K562 (cell line): Measurements from ENCODE around the gene BTG2. TPM values are rescaled to one million over a fixed set of nuclear protein-coding genes. Genes with fewer than 3 reads are reported as not detected.
A peak's percentile ranks its signal among the peaks of the same experiment; 100 is the strongest.

Experiments
- GATAD2A ChIP-seq: fragments of 450-650 bp; IDR thresholded peaks from 2 replicates; pipeline ENCODE4 v1.6.1; 2017
- HINFP ChIP-seq: fragments of 450-650 bp; conservative IDR thresholded peaks from 2 replicates; pipeline ENCODE4 v1.6.1; 2016; ENCODE audit warnings: missing genetic modification characterization, low read depth, mild to moderate bottlenecking, control low read depth, missing compliant biosample characterization
- LARP7 ChIP-seq: fragments of 450-650 bp; IDR thresholded peaks from 2 replicates; pipeline ENCODE4 v1.6.1; 2016
- NFIC ChIP-seq: fragments of 450-650 bp; IDR thresholded peaks from 2 replicates; pipeline ENCODE4 v1.6.1; 2017; ENCODE audit warnings: mild to moderate bottlenecking, inconsistent platforms
- RBFOX2 ChIP-seq: fragments of 200-400 bp; formaldehyde crosslinking; IDR thresholded peaks from 2 replicates; pipeline ENCODE4 v1.6.1; 2017; ENCODE audit warnings: low read depth, mild to moderate bottlenecking, low read length, moderate library complexity
- RREB1 ChIP-seq: fragments of 250-450 bp; sonication (Bioruptor Pico); IDR thresholded peaks from 2 replicates; pipeline ENCODE4 v1.4.0; 2020
- SLC30A9 ChIP-seq: fragments of 250-450 bp; sonication (Bioruptor Pico); IDR thresholded peaks from 2 replicates; pipeline ENCODE4 v1.8.0; 2022; ENCODE audit warnings: mild to moderate bottlenecking, moderate library complexity
- SP1 ChIP-seq: sonication (generic); formaldehyde crosslinking; IDR thresholded peaks from 2 replicates; pipeline ENCODE4 v1.8.1; 2022; ENCODE audit warnings: mild to moderate bottlenecking, missing genetic modification reagents
- TAF15 ChIP-seq: fragments of 200-400 bp; formaldehyde crosslinking; IDR thresholded peaks from 2 replicates; pipeline ENCODE4 v1.6.1; 2017; ENCODE audit warnings: mild to moderate bottlenecking, low read depth, low read length, moderate library complexity
- TCF3 ChIP-seq: sonication (generic); formaldehyde crosslinking; IDR thresholded peaks from 2 replicates; pipeline ENCODE4 v1.4.0; 2020; ENCODE audit warnings: mild to moderate bottlenecking, missing genetic modification reagents
- USF1 ChIP-seq: sonication (generic); formaldehyde crosslinking; IDR thresholded peaks from 2 replicates; pipeline ENCODE4 v1.9.0; 2022; ENCODE audit warnings: mild to moderate bottlenecking, missing genetic modification reagents
- ZFP36 ChIP-seq: fragments of 150-350 bp; IDR thresholded peaks from 2 replicates; pipeline ENCODE4 v1.6.1; 2018; ENCODE audit warnings: low read length, low read depth; ENCODE audit not compliant: partially characterized antibody
- ZMIZ1 ChIP-seq, 2 experiments: fragments of 150-350 bp in 1 of 2; IDR thresholded peaks; 2 replicates each; pipeline ENCODE4 v1.6.1; 2012 to 2016; ENCODE audit warnings: low read depth in 2 of 2, low read length in 2 of 2, mild to moderate bottlenecking in 1 of 2, moderate library complexity in 1 of 2
- ZNF347 ChIP-seq: fragments of 450-650 bp; formaldehyde crosslinking; IDR thresholded peaks from 2 replicates; pipeline ENCODE4 v1.4.0; 2020; ENCODE audit warnings: low read depth, mild to moderate bottlenecking, moderate library complexity
- polyA plus RNA-seq, 8 experiments: library from polyadenylated mRNA; depleted of rRNA in 4 of 8; stranded (reverse) in 5 of 8; unstranded in 3 of 8; fragments of >200 nt; fragmentation: Nextera tagmentation in 2 of 8; fragmentation: Illumina TruSeq in 1 of 8; extraction: Ambion mirVana in 2 of 8; extraction: Trizol in 1 of 8; gene quantifications; 2 replicates each; pipeline versions ENCODE4 v1.2.1 to v1.2.3, GENCODE V29; 2011 to 2014; ENCODE audit warnings: inconsistent platforms in 1 of 8, missing spikeins in 1 of 8
- total RNA-seq, 7 experiments: library from RNA; depleted of rRNA in 6 of 7; stranded (reverse); fragments of >200 nt in 6 of 7; fragmentation: Illumina TruSeq in 2 of 7; extraction: Trizol in 2 of 7; gene quantifications; 2 replicates each; pipeline versions ENCODE4 v1.2.1 to v1.2.3, GENCODE V29; 2011 to 2021; ENCODE audit warnings: low replicate concordance in 1 of 7
- TF ChIP-seq, protein P1 (sequence below): sonication (generic); IDR thresholded peaks from 2 replicates; pipeline ENCODE4 v1.6.1; 2016

Gene BTG2
- total and polyA plus RNA-seq, 9 of the 15 experiments (the other 6 are each of a cell fraction or from before 2014, with no cell fraction given), result 2.3 to 41.9 (median 8.7) TPM

- TF ChIP-seq RREB1 (CRISPR knock-in tag) (no peak), RBFOX2 (no peak), TCF3 (peak; percentile 59), NFIC (no peak), LARP7 (no peak), SP1 (no peak), ZNF347 (CRISPR knock-in tag) (no peak), SLC30A9 (CRISPR knock-in tag) (no peak), GATAD2A (no peak), HINFP (tag) (no peak), USF1 (CRISPR knock-in tag) (peak; percentile 45; the same call in 1 of the 2 replicates), ZMIZ1 (IDR thresholded peaks at IDR 0.05; ENCODE audit: low read depth in 2 of 2, low read length in 2 of 2) (0 out of 4 replicates have a peak, but pooled peaks of 1 of the 2 experiments have one; percentile 34), TAF15 (no peak), ZFP36 (no peak)
- TF ChIP-seq, protein P1, sequence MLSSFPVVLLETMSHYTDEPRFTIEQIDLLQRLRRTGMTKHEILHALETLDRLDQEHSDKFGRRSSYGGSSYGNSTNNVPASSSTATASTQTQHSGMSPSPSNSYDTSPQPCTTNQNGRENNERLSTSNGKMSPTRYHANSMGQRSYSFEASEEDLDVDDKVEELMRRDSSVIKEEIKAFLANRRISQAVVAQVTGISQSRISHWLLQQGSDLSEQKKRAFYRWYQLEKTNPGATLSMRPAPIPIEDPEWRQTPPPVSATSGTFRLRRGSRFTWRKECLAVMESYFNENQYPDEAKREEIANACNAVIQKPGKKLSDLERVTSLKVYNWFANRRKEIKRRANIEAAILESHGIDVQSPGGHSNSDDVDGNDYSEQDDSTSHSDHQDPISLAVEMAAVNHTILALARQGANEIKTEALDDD, result no peak
Observed at GRCh38 chr1:203342192-203342940, 37.0 kb downstream of the BTG2 start (continued).
